Caco-2 (cell line): Measurements from ENCODE around the gene NFAM1. TPM values are rescaled to one million over a fixed set of nuclear protein-coding genes. Genes with fewer than 3 reads are reported as not detected.

ENCODE experiments used
- BruUV-seq: library from RNA; stranded (reverse); fragments of 400-500 nt; replicated peaks from 2 replicates; lab custom pipeline; 2021; lab: Mats Ljungman, UMichigan
- CTCF ChIA-PET: fragments of 300-600 bp; sonication (Branson Sonifier 250); formaldehyde crosslinking; loops from one replicate; lab custom pipeline; 2022; ENCODE audit warnings: antibody characterized with exemption; lab: Charles Lee
- POLR2A ChIA-PET: fragments of 300-600 bp; sonication (Branson Sonifier 250); formaldehyde crosslinking; loops from one replicate; lab custom pipeline; 2022; ENCODE audit warnings: antibody characterized with exemption; lab: Charles Lee
- DNase-seq, 2 experiments: peaks; one replicate each; pipeline versions ENCODE4 v3.0.0 to v3.0.0-alpha.2; 2020 to 2022
- H3K27me3 ChIP-seq: replicated peaks from 2 replicates; pipeline ENCODE4 v1.6.0; 2011; ENCODE audit warnings: low read length; ENCODE audit not compliant: control insufficient read depth, insufficient read depth
- H3K36me3 ChIP-seq: 2 replicates; pipeline ENCODE4 v1.5.1; 2011; ENCODE audit warnings: low read length; ENCODE audit not compliant: control insufficient read depth, insufficient read depth
- H3K4me1 ChIP-seq: fragments of 250-450 bp; sonication (Bioruptor Pico); 2 replicates; pipeline ENCODE4 v1.5.1; 2020; ENCODE audit warnings: mild to moderate bottlenecking
- H3K4me3 ChIP-seq: 2 replicates; pipeline ENCODE4 v1.5.1; 2011; ENCODE audit warnings: low read depth, mild to moderate bottlenecking, control low read depth, low read length
- H3K9me3 ChIP-seq: fragments of 250-450 bp; sonication (Bioruptor Pico); 2 replicates; pipeline ENCODE4 v1.5.1; 2020; ENCODE audit warnings: mild to moderate bottlenecking, moderate library complexity
- H3K27ac Mint-ChIP-seq: one replicate; pipeline ENCODE4 v1.8.0; 2022; ENCODE audit warnings: mixed read lengths; ENCODE audit not compliant: unreplicated experiment
- H3K27me3 Mint-ChIP-seq: one replicate; pipeline ENCODE4 v1.8.0; 2022; ENCODE audit warnings: mixed read lengths; ENCODE audit not compliant: insufficient read depth, unreplicated experiment
- H3K36me3 Mint-ChIP-seq: one replicate; pipeline ENCODE4 v1.8.0; 2022; ENCODE audit warnings: mild to moderate bottlenecking, mixed read lengths; ENCODE audit not compliant: insufficient read depth, unreplicated experiment
- H3K4me1 Mint-ChIP-seq: one replicate; pipeline ENCODE4 v1.8.0; 2022; ENCODE audit warnings: low read depth, mixed read lengths; ENCODE audit not compliant: unreplicated experiment
- H3K4me3 Mint-ChIP-seq: one replicate; pipeline ENCODE4 v1.8.0; 2022; ENCODE audit warnings: mild to moderate bottlenecking, moderate library complexity, mixed read lengths; ENCODE audit not compliant: unreplicated experiment
- H3K9me3 Mint-ChIP-seq: one replicate; pipeline ENCODE4 v1.8.0; 2022; ENCODE audit warnings: mixed read lengths; ENCODE audit not compliant: unreplicated experiment
- intact Hi-C: fragments of 100-400 bp; cut with micrococcal nuclease; formaldehyde crosslinking; loops from one replicate; pipeline ENCODE4 v1.10.0; 2022; ENCODE audit not compliant: unreplicated experiment
- total RNA-seq: library from RNA; stranded (reverse); gene quantifications from 2 replicates; pipeline ENCODE4 v1.2.3, GENCODE V29; 2022
- TF ChIP-seq, protein P1 (sequence below), 2 experiments: fragments of 200-600 bp in 1 of 2; IDR thresholded peaks; 1 replicate in 1 of 2; 2 replicates in 1 of 2; pipeline versions ENCODE4 v1.5.1 to v1.8.0; 2011 to 2022; ENCODE audit warnings: antibody characterized with exemption in 1 of 2, control low read depth in 1 of 2, inconsistent platforms in 1 of 2, low read depth in 1 of 2, low read length in 1 of 2, mild to moderate bottlenecking in 1 of 2, moderate library complexity in 1 of 2; ENCODE audit not compliant: insufficient read depth in 1 of 2, severe bottlenecking in 1 of 2, unreplicated experiment in 1 of 2

NFAM1 gene
- total RNA-seq, 1 experiment from 2014 or later, result not detected

DNA sequence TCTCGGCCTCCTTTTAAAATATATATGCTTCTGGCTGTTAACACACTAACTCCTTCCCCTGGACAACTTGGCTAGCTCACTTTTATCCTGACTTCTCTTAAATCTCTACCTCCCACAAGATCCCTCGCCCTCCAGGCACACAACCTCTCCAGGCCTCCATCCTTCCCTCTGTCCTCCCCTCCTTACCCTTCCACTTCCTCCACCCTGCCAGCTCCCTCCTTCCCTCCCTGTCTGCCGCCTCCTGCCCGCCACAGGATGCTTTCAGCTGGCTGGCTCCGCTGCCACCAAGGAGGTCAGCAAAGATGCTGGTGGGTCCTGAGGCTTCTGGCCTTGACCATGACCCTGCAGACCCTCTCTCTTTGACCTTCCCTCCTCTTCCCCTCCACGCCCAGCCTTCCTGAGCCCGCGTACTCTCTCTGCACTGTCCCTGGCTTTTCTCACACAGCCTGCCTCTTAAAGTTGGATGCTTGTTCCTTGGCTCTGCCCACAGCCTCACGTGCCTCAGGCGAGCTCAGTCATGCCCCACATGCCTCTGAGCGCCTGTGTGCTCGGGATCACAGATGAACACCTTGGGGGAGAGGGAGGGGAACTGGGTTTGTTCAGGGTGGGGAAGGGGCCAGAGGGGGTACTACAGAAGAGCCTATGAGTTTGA lies 6.7 kb downstream of the NFAM1 start:
- Histone ChIP-seq H3K4me1 (no peaks in the 10 kb centered on the region), H3K36me3 (no peaks in the 10 kb centered on the region), H3K4me3 (no peak overlapping the region), H3K9me3 (no peaks in the 10 kb centered on the region), H3K27me3 (no peaks in the 10 kb centered on the region)
- Mint-ChIP-seq H3K36me3 (no peaks in the 10 kb centered on the region), H3K4me3 (no peak overlapping the region), H3K4me1 (no peaks in the 10 kb centered on the region), H3K27ac (no peak overlapping the region), H3K9me3 (no peaks in the 10 kb centered on the region), H3K27me3 (no peaks in the 10 kb centered on the region)
- TF ChIP-seq, protein P1, sequence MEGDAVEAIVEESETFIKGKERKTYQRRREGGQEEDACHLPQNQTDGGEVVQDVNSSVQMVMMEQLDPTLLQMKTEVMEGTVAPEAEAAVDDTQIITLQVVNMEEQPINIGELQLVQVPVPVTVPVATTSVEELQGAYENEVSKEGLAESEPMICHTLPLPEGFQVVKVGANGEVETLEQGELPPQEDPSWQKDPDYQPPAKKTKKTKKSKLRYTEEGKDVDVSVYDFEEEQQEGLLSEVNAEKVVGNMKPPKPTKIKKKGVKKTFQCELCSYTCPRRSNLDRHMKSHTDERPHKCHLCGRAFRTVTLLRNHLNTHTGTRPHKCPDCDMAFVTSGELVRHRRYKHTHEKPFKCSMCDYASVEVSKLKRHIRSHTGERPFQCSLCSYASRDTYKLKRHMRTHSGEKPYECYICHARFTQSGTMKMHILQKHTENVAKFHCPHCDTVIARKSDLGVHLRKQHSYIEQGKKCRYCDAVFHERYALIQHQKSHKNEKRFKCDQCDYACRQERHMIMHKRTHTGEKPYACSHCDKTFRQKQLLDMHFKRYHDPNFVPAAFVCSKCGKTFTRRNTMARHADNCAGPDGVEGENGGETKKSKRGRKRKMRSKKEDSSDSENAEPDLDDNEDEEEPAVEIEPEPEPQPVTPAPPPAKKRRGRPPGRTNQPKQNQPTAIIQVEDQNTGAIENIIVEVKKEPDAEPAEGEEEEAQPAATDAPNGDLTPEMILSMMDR (IDR thresholded peaks at IDR 0.05; ENCODE audit: insufficient read depth in 1 of 2, low read depth in 1 of 2, low read length in 1 of 2, severe bottlenecking in 1 of 2, unreplicated experiment in 1 of 2), result no peak
- intact Hi-C loops, result no loop called here
- POLR2A ChIA-PET, result no interaction called here
- CTCF ChIA-PET, result no interaction called here
- no TSS peak for BruUV-seq
- no peak for DNase-seq

- intact Hi-C loops, result no loop called here
- H3K27me3 Mint-ChIP-seq, result no peaks in the 10 kb centered on the region
- CTCF ChIA-PET, result no interaction called here
- POLR2A ChIA-PET, result no interaction called here
- no peaks in the 10 kb centered on the region for H3K36me3 ChIP-seq
- no peak for DNase-seq
- H3K4me3 Mint-ChIP-seq, result no peak overlapping the region
- H3K27me3 ChIP-seq, result no peaks in the 10 kb centered on the region
- H3K4me1 ChIP-seq, result no peaks in the 10 kb centered on the region; the same call in none of the 2 replicates
- H3K27ac Mint-ChIP-seq, result no peak overlapping the region
- TF ChIP-seq, protein P1 (IDR thresholded peaks at IDR 0.05; ENCODE audit: insufficient read depth in 1 of 2, low read depth in 1 of 2, low read length in 1 of 2, severe bottlenecking in 1 of 2, unreplicated experiment in 1 of 2), result no peak
- BruUV-seq, result no TSS peak
- no peak overlapping the region for H3K4me3 ChIP-seq
- H3K9me3 ChIP-seq, result no peaks in the 10 kb centered on the region
- no peaks in the 10 kb centered on the region for H3K36me3 Mint-ChIP-seq
- H3K4me1 Mint-ChIP-seq, result peaks cover 7% of the 10 kb centered on the region
- no peaks in the 10 kb centered on the region for H3K9me3 Mint-ChIP-seq
Observed at GRCh38 chr22:42419243-42419881, 12.8 kb downstream of the NFAM1 start.

DNA sequence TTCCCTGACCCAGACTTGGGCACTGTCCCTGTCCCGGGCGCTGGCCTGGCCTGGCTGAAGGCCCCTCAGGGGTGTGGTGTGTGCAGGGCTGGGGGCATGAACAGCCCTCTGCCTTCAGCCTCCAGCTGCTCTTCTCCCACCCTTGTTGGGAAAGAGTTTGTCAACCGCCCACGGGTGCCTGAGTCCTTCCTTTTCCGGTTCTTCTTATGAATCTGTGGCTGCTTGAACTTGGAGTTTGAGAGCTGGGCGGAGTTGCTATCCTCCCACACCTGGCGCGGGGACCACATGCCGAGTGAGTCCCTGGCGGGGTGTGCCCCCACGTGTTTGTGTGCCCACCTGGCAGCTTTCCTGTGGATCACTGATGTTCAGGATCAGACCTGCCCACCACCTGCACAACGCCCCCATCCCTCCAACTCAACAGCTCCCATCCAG lies 13.4 kb downstream of the NFAM1 start:
- no peak overlapping the region for H3K27ac Mint-ChIP-seq
- no peak overlapping the region for H3K4me3 Mint-ChIP-seq
- H3K9me3 Mint-ChIP-seq, result no peaks in the 10 kb centered on the region
- Histone ChIP-seq H3K4me3 (no peak overlapping the region), H3K4me1 (no peaks in the 10 kb centered on the region; the same call in none of the 2 replicates), H3K9me3 (no peaks in the 10 kb centered on the region), H3K27me3 (no peaks in the 10 kb centered on the region), H3K36me3 (no peaks in the 10 kb centered on the region)
- peaks cover 7% of the 10 kb centered on the region for H3K4me1 Mint-ChIP-seq
- H3K36me3 Mint-ChIP-seq, result no peaks in the 10 kb centered on the region
- TF ChIP-seq, protein P1 (IDR thresholded peaks at IDR 0.05; ENCODE audit: insufficient read depth in 1 of 2, low read depth in 1 of 2, low read length in 1 of 2, severe bottlenecking in 1 of 2, unreplicated experiment in 1 of 2), result no peak
- POLR2A ChIA-PET, result no interaction called here
- CTCF ChIA-PET, result no interaction called here
- no TSS peak for BruUV-seq
- no peaks in the 10 kb centered on the region for H3K27me3 Mint-ChIP-seq
- intact Hi-C loops, result no loop called here
- no peak for DNase-seq
